Measurements from ENCODE around the gene FSTL5. TPM values are rescaled to one million over a fixed set of nuclear protein-coding genes. Genes with fewer than 3 reads are reported as not detected.

The FSTL5 gene
- total RNA-seq, 1 experiment from 2014 or later: 1.9 TPM

DNA sequence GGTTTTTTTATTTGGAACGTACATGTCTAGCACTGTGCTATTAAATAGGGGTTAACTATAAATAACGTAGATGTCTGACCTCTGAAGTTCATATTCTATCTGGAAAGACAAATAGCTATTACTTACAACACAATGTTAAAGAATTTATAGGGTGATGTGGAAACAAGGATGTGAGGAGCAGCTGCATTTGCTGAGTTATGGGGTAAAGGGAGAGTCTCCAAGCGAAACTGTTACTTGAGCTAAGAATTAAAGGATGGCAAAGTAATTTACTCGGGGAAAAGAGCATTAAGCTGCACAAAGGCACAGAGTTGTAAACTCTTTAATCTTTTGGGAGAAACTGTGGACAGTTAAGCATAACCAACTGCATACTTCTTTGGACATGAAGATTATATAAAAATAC lies 117.7 kb downstream of the FSTL5 start:
- POLR2A ChIA-PET: no interaction called here
- Mint-ChIP-seq H3K27ac (ENCODE audit: unreplicated experiment) (no peak overlapping the region), H3K4me3 (ENCODE audit: unreplicated experiment) (no peak overlapping the region), H3K36me3 (ENCODE audit: insufficient read depth, unreplicated experiment) (no peaks in the 10 kb centered on the region), H3K27me3 (ENCODE audit: insufficient read depth, unreplicated experiment) (peaks cover 2% of the 10 kb centered on the region), H3K9me3 (ENCODE audit: unreplicated experiment) (no peaks in the 10 kb centered on the region), H3K4me1 (ENCODE audit: low read depth, unreplicated experiment) (no peaks in the 10 kb centered on the region)
- no peak overlapping the region for H3K4me3 ChIP-seq (ENCODE audit: low read depth, low read length)
- DNase-seq: no peak
- no peaks in the 10 kb centered on the region for H3K27me3 ChIP-seq (replicated peaks; ENCODE audit: control insufficient read depth, insufficient read depth, low read length)
- no TSS peak for BruUV-seq (replicated peaks)
- intact Hi-C loops (cut with micrococcal nuclease; ENCODE audit: unreplicated experiment): no loop called here
- TF ChIP-seq, protein P1, sequence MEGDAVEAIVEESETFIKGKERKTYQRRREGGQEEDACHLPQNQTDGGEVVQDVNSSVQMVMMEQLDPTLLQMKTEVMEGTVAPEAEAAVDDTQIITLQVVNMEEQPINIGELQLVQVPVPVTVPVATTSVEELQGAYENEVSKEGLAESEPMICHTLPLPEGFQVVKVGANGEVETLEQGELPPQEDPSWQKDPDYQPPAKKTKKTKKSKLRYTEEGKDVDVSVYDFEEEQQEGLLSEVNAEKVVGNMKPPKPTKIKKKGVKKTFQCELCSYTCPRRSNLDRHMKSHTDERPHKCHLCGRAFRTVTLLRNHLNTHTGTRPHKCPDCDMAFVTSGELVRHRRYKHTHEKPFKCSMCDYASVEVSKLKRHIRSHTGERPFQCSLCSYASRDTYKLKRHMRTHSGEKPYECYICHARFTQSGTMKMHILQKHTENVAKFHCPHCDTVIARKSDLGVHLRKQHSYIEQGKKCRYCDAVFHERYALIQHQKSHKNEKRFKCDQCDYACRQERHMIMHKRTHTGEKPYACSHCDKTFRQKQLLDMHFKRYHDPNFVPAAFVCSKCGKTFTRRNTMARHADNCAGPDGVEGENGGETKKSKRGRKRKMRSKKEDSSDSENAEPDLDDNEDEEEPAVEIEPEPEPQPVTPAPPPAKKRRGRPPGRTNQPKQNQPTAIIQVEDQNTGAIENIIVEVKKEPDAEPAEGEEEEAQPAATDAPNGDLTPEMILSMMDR (IDR thresholded peaks at IDR 0.05; ENCODE audit: insufficient read depth in 1 of 2, low read depth in 1 of 2, low read length in 1 of 2, severe bottlenecking in 1 of 2, unreplicated experiment in 1 of 2): no peak
- no peaks in the 10 kb centered on the region for H3K4me1 ChIP-seq
- H3K36me3 ChIP-seq (ENCODE audit: control insufficient read depth, insufficient read depth, low read length): no peaks in the 10 kb centered on the region
- CTCF ChIA-PET: no interaction called here
- H3K9me3 ChIP-seq: no peaks in the 10 kb centered on the region

DNA sequence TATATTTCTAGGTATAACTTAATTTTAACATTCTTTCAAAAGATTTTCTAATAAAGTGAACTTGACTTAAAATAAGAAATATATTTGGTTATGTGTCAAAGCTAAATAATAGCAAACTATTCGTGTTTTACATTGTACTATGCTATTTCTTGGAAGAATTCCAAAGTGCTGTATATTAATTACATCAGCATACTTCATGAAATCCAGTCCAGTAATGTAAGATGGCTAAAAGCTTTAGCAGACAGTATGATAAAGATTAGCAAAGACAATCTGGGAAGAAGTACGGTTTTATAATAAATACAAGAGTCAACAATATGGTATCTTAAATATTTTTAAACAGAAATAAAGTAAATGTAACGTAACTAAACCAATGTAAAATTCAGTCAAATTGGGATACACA lies 125.7 kb downstream of the FSTL5 start:
- Histone ChIP-seq H3K9me3 (no peaks in the 10 kb centered on the region), H3K4me1 (no peaks in the 10 kb centered on the region), H3K36me3 (ENCODE audit: control insufficient read depth, insufficient read depth, low read length) (no peaks in the 10 kb centered on the region), H3K27me3 (replicated peaks; ENCODE audit: control insufficient read depth, insufficient read depth, low read length) (no peaks in the 10 kb centered on the region), H3K4me3 (ENCODE audit: low read depth, low read length) (no peak overlapping the region)
- Mint-ChIP-seq H3K36me3 (ENCODE audit: insufficient read depth, unreplicated experiment) (no peaks in the 10 kb centered on the region), H3K9me3 (ENCODE audit: unreplicated experiment) (no peaks in the 10 kb centered on the region), H3K27ac (ENCODE audit: unreplicated experiment) (no peak overlapping the region), H3K4me3 (ENCODE audit: unreplicated experiment) (no peak overlapping the region), H3K27me3 (ENCODE audit: insufficient read depth, unreplicated experiment) (no peaks in the 10 kb centered on the region), H3K4me1 (ENCODE audit: low read depth, unreplicated experiment) (no peaks in the 10 kb centered on the region)
- POLR2A ChIA-PET: no interaction called here
- TF ChIP-seq, protein P1 (IDR thresholded peaks at IDR 0.05; ENCODE audit: insufficient read depth in 1 of 2, low read depth in 1 of 2, low read length in 1 of 2, severe bottlenecking in 1 of 2, unreplicated experiment in 1 of 2): no peak
- CTCF ChIA-PET: no interaction called here
- BruUV-seq (replicated peaks): no TSS peak
- intact Hi-C loops (cut with micrococcal nuclease; ENCODE audit: unreplicated experiment): no loop called here
- DNase-seq: no peak

DNA sequence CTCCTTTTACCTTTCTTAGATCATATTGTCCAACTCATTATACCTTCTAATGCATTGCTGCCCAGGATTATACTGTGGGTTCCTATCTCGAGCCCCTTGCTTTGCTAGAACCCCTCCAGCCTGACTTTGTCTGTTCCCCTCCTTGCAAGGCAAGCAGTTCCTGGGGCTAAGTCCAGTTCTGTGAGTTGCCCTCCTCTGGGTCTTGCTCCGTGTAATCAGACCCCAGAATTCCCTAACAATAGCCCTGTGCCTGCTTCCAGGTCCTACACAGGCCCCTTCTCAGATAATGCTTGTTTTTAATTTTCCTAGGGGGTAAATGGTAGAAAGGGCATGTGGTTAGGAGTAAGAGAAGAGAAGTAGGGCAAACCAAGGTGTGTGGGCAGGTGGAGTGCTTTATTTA lies 145.9 kb downstream of the FSTL5 start:
- H3K4me1 Mint-ChIP-seq (ENCODE audit: low read depth, unreplicated experiment): no peaks in the 10 kb centered on the region
- H3K9me3 Mint-ChIP-seq (ENCODE audit: unreplicated experiment): no peaks in the 10 kb centered on the region
- no TSS peak for BruUV-seq (replicated peaks)
- H3K27me3 ChIP-seq (replicated peaks; ENCODE audit: control insufficient read depth, insufficient read depth, low read length): no peaks in the 10 kb centered on the region
- no peak overlapping the region for H3K4me3 ChIP-seq (ENCODE audit: low read depth, low read length)
- ChIA-PET POLR2A (no interaction called here), CTCF (no interaction called here)
- no peaks in the 10 kb centered on the region for H3K4me1 ChIP-seq
- no peaks in the 10 kb centered on the region for H3K27me3 Mint-ChIP-seq (ENCODE audit: insufficient read depth, unreplicated experiment)
- H3K9me3 ChIP-seq: no peaks in the 10 kb centered on the region
- H3K27ac Mint-ChIP-seq (ENCODE audit: unreplicated experiment): no peak overlapping the region
- DNase-seq: no peak
- H3K36me3 Mint-ChIP-seq (ENCODE audit: insufficient read depth, unreplicated experiment): no peaks in the 10 kb centered on the region
- intact Hi-C loops (cut with micrococcal nuclease; ENCODE audit: unreplicated experiment): no loop called here
- H3K36me3 ChIP-seq (ENCODE audit: control insufficient read depth, insufficient read depth, low read length): no peaks in the 10 kb centered on the region
- H3K4me3 Mint-ChIP-seq (ENCODE audit: unreplicated experiment): no peak overlapping the region
- TF ChIP-seq, protein P1 (IDR thresholded peaks at IDR 0.05; ENCODE audit: insufficient read depth in 1 of 2, low read depth in 1 of 2, low read length in 1 of 2, severe bottlenecking in 1 of 2, unreplicated experiment in 1 of 2): no peak
